ENCODE data around the gene CSF3R. TPM values are rescaled to one million over a fixed set of nuclear protein-coding genes. Genes with fewer than 3 reads are reported as not detected.

CSF3R gene
- total and polyA plus RNA-seq, 4 donors: 129 to 705 (median 207) TPM

- H3K27me3 ChIP-seq (ENCODE audit: control insufficient read depth in 3 of 3, insufficient read depth in 3 of 3, low read length in 2 of 3): no peaks in the 10 kb centered on the region
- DNase-seq (peak in 1 of 3 donors; percentile 18), ATAC-seq (ENCODE audit: insufficient read depth, low FRiP score) (no peak)
- no peaks in the 10 kb centered on the region for H3K9me3 ChIP-seq (ENCODE audit: control insufficient read depth in 4 of 4, insufficient read depth in 3 of 4, low read length in 3 of 4)
- H3K9ac ChIP-seq (ENCODE audit: insufficient read depth in 1 of 2, low read length in 2 of 2): peak overlapping the region in 1 of 2 donors; percentile 47
- H3K4me1 ChIP-seq (ENCODE audit: control insufficient read depth in 5 of 5, insufficient read depth in 5 of 5, low read length in 5 of 5): peaks cover 0 to 19% (median 3%) of the 10 kb centered on the region in 5 donors
- WGBS, 2 donors: 6 to 15% methylated on average over 26 of the region's 26 CpGs
- H3K27ac ChIP-seq (ENCODE audit: low read depth in 1 of 2, low read length in 1 of 2): peak overlapping the region in 1 of 2 donors; percentile 85
- TF ChIP-seq, protein P1, sequence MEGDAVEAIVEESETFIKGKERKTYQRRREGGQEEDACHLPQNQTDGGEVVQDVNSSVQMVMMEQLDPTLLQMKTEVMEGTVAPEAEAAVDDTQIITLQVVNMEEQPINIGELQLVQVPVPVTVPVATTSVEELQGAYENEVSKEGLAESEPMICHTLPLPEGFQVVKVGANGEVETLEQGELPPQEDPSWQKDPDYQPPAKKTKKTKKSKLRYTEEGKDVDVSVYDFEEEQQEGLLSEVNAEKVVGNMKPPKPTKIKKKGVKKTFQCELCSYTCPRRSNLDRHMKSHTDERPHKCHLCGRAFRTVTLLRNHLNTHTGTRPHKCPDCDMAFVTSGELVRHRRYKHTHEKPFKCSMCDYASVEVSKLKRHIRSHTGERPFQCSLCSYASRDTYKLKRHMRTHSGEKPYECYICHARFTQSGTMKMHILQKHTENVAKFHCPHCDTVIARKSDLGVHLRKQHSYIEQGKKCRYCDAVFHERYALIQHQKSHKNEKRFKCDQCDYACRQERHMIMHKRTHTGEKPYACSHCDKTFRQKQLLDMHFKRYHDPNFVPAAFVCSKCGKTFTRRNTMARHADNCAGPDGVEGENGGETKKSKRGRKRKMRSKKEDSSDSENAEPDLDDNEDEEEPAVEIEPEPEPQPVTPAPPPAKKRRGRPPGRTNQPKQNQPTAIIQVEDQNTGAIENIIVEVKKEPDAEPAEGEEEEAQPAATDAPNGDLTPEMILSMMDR (IDR thresholded peaks at IDR 0.05; ENCODE audit: control extremely low read depth, extremely low read depth): no peak
- no peaks in the 10 kb centered on the region for H3K36me3 ChIP-seq (ENCODE audit: control insufficient read depth in 4 of 4, insufficient read depth in 4 of 4, low read length in 4 of 4)
- H3K4me3 ChIP-seq: peak overlapping the region; percentile 34
Observed at GRCh38 chr1:36481771-36482723, 666 bp downstream of the CSF3R start.

DNA sequence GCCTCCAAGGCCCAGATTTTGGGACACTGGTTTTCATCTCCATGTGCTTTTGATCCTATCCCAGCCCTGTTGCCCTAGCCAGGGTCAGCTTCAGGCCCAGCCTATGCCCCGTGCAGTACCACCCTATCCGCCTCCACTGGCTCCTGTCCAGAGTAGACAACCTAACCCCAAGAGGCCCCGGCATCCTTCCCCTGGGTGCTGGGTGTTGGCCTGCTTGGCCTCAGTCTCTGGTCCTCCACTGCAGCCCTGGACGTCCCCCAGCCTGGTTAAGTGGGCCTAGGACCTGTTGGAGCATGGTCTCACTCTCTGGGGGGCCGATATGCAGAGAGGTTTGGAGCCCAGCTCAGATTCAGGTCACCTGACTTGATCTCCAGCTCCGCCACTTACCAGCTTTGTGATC lies 1.6 kb downstream of the CSF3R start:
- Histone ChIP-seq H3K4me3 (no peak overlapping the region), H3K36me3 (ENCODE audit: control insufficient read depth in 4 of 4, insufficient read depth in 4 of 4, low read length in 4 of 4) (no peaks in the 10 kb centered on the region), H3K27ac (ENCODE audit: low read depth in 1 of 2, low read length in 1 of 2) (no peak overlapping the region), H3K27me3 (ENCODE audit: control insufficient read depth in 3 of 3, insufficient read depth in 3 of 3, low read length in 2 of 3) (no peaks in the 10 kb centered on the region), H3K4me1 (ENCODE audit: control insufficient read depth in 5 of 5, insufficient read depth in 5 of 5, low read length in 5 of 5) (peaks cover 0 to 19% (median 3%) of the 10 kb centered on the region in 5 donors), H3K9me3 (ENCODE audit: control insufficient read depth in 4 of 4, insufficient read depth in 3 of 4, low read length in 3 of 4) (no peaks in the 10 kb centered on the region), H3K9ac (ENCODE audit: insufficient read depth in 1 of 2, low read length in 2 of 2) (no peak overlapping the region)
- ATAC-seq (ENCODE audit: insufficient read depth, low FRiP score) (no peak), DNase-seq (no peak)
- TF ChIP-seq, protein P1 (IDR thresholded peaks at IDR 0.05; ENCODE audit: control extremely low read depth, extremely low read depth): no peak
- 76 to 80% methylated on average over 6 of the region's 6 CpGs for WGBS, 2 donors

DNA sequence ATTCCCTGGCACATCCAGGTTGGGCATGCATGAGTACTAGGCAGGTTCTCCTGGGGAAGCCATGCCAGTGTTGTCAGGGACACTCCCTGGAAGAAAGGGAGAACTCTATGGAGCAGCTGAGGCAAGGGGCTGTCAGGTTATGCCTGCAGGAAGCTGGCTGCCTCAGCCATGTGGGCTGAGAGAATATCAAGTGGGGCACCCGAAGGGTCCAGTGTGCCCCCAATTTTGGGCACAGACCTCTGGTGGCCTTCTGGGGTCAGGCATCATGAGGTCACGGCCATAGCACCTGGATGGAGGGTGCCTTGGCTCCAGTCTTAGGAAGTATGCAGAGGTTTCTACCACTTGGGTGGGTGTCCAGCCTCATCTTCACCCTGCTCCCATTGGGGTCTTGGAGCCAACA lies 2.6 kb downstream of the CSF3R start:
- TF ChIP-seq, protein P1 (IDR thresholded peaks at IDR 0.05; ENCODE audit: control extremely low read depth, extremely low read depth): no peak
- H3K36me3 ChIP-seq (ENCODE audit: control insufficient read depth in 4 of 4, insufficient read depth in 4 of 4, low read length in 4 of 4): peaks cover 0 to 3% (median 0%) of the 10 kb centered on the region in 4 donors

More for the DNA sequence above, 2.6 kb downstream of the CSF3R start:
- 96% methylated on average over 2 of the region's 2 CpGs for WGBS, 2 donors
- no peak overlapping the region for H3K4me3 ChIP-seq
- DNase-seq: no peak
- H3K4me1 ChIP-seq (ENCODE audit: control insufficient read depth in 5 of 5, insufficient read depth in 5 of 5, low read length in 5 of 5): peaks cover 0 to 19% (median 3%) of the 10 kb centered on the region in 5 donors
- H3K9ac ChIP-seq (ENCODE audit: insufficient read depth in 1 of 2, low read length in 2 of 2): no peak overlapping the region
- no peaks in the 10 kb centered on the region for H3K9me3 ChIP-seq (ENCODE audit: control insufficient read depth in 4 of 4, insufficient read depth in 3 of 4, low read length in 3 of 4)
- ATAC-seq (ENCODE audit: insufficient read depth, low FRiP score): no peak
- H3K27me3 ChIP-seq (ENCODE audit: control insufficient read depth in 3 of 3, insufficient read depth in 3 of 3, low read length in 2 of 3): no peaks in the 10 kb centered on the region
- H3K27ac ChIP-seq (ENCODE audit: low read depth in 1 of 2, low read length in 1 of 2): no peak overlapping the region
